NCI-H128 (cell line): ENCODE data around the gene ZNF790.

Experiments used
- DNase-seq: peaks from one replicate; lab custom pipeline; 2025; ENCODE audit not compliant: unreplicated experiment; lab: John Stamatoyannopoulos, UW

Gene ZNF790

DNA sequence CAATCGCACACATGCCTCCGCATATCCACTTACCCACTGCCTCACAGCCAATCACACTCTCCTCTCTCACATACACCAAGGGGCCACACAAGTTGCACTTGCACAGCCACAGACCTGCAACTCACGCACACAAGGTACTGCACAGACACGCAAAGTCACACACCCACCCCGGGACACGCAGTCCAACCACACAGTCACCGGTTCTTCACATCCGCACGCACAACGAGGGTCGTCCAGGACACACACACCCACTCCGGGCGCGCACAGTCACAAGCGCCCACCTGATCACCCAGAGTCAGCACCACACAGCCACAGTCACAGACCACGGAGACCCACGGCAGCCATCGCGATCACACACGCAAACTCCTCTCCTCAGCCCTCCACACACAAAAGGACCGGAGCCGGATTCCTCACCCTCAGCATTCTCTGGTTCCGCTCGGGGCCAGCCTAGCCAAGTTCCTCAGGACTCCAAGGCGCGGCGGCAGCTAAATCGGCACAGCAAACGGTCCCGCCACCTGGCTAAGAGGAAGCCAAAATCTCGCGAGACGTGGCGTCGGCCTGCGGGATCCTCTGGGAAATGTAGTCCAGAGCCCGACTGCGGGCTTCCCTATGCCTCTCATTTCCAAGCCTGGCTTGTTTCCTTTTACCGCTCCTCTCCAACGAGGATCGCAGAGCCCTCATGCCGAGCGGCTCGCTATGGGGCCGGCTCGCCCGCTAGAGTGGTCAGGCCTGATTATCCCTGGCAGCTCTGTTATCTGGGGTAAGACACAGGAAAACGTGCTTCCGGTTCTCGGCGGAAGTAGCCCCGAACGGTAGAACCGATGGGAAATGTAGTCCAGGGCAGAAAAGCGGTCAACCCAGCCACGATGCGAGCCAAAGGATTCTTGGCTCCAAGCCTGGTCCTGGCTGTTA is 65.6 kb downstream of the ZNF790 start, which contains the start of gene ZNF850:
TSS of gene ZNF850 (minus strand) at position 497 of the 912 bp plus-strand sequence. CDS start 10,201 bp downstream, outside the sequence.
- DNase-seq = peak; percentile 91

DNA sequence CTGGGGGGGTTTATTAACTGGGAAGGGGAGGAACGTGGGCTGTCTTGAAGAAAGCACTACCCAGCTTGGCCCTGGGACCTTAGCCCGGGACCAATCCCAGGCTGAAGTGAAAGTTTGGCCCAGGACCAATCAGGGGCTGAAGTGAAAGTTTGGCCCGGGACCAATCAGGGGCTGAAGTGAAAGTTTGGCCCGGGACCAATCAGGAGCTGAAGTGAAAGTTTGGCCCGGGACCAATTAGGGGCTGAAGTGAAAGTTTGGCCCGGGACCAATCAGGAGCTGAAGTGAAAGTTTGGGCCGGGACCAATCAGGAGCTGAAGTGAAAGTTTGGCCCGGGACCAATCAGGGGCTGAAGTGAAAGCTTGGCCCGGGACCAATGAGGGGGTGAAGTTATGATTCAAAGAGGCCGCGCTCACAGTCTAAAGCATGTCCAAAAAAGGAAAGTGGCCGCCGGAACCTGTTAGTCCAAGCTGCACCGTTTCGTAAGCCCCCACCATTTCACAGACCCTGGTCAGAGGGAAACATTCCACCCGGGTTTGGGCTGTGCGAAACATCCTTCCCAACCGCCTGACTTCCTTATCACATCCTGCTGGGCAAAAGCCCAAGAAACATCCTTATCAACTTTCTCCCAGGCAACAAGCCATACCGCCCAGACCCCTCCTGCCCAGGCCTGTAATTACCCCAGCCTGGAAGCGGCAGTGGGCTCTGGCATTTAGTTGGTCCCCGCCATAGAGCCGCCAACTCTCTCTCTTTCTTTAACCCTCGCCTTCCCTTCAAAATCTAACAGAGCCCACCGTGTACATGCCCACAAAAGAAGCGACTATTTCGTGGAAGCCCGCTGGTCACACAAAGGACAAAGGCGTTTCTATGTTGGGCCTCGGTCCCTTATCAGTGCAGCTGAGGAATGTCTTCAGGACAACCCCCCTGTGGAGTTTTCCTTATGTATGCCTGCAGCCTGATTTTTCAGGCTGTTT is 66.6 kb downstream of the ZNF790 start:
- no peak for DNase-seq
